ENCODE measurements around the gene ELAC1. TPM values are rescaled to one million over a fixed set of nuclear protein-coding genes. Genes with fewer than 3 reads are reported as not detected.

ELAC1 gene
- total and polyA plus RNA-seq, 2 experiments from 2014 or later, result 2.8 to 3.2 TPM

DNA sequence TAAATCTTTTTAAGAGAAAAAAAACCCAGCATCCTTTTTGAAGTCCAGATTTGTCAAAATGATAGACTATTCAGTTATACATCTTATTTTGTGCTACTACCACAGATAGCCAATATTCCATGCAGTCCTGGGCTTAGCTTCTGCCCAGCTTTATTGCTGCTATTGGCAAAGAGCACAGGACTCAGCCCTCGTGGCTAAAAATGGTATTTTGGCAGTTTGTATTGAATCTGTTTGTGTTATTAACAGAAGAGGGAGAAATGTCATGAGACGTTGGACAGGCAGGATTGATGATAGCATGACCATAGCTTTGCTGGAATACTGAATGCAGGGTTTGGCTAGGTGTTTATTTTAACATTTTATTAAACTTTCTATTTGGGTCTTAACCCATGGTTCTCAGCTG is 19.4 kb downstream of the ELAC1 start (continued):
- TF ChIP-seq, protein P1, sequence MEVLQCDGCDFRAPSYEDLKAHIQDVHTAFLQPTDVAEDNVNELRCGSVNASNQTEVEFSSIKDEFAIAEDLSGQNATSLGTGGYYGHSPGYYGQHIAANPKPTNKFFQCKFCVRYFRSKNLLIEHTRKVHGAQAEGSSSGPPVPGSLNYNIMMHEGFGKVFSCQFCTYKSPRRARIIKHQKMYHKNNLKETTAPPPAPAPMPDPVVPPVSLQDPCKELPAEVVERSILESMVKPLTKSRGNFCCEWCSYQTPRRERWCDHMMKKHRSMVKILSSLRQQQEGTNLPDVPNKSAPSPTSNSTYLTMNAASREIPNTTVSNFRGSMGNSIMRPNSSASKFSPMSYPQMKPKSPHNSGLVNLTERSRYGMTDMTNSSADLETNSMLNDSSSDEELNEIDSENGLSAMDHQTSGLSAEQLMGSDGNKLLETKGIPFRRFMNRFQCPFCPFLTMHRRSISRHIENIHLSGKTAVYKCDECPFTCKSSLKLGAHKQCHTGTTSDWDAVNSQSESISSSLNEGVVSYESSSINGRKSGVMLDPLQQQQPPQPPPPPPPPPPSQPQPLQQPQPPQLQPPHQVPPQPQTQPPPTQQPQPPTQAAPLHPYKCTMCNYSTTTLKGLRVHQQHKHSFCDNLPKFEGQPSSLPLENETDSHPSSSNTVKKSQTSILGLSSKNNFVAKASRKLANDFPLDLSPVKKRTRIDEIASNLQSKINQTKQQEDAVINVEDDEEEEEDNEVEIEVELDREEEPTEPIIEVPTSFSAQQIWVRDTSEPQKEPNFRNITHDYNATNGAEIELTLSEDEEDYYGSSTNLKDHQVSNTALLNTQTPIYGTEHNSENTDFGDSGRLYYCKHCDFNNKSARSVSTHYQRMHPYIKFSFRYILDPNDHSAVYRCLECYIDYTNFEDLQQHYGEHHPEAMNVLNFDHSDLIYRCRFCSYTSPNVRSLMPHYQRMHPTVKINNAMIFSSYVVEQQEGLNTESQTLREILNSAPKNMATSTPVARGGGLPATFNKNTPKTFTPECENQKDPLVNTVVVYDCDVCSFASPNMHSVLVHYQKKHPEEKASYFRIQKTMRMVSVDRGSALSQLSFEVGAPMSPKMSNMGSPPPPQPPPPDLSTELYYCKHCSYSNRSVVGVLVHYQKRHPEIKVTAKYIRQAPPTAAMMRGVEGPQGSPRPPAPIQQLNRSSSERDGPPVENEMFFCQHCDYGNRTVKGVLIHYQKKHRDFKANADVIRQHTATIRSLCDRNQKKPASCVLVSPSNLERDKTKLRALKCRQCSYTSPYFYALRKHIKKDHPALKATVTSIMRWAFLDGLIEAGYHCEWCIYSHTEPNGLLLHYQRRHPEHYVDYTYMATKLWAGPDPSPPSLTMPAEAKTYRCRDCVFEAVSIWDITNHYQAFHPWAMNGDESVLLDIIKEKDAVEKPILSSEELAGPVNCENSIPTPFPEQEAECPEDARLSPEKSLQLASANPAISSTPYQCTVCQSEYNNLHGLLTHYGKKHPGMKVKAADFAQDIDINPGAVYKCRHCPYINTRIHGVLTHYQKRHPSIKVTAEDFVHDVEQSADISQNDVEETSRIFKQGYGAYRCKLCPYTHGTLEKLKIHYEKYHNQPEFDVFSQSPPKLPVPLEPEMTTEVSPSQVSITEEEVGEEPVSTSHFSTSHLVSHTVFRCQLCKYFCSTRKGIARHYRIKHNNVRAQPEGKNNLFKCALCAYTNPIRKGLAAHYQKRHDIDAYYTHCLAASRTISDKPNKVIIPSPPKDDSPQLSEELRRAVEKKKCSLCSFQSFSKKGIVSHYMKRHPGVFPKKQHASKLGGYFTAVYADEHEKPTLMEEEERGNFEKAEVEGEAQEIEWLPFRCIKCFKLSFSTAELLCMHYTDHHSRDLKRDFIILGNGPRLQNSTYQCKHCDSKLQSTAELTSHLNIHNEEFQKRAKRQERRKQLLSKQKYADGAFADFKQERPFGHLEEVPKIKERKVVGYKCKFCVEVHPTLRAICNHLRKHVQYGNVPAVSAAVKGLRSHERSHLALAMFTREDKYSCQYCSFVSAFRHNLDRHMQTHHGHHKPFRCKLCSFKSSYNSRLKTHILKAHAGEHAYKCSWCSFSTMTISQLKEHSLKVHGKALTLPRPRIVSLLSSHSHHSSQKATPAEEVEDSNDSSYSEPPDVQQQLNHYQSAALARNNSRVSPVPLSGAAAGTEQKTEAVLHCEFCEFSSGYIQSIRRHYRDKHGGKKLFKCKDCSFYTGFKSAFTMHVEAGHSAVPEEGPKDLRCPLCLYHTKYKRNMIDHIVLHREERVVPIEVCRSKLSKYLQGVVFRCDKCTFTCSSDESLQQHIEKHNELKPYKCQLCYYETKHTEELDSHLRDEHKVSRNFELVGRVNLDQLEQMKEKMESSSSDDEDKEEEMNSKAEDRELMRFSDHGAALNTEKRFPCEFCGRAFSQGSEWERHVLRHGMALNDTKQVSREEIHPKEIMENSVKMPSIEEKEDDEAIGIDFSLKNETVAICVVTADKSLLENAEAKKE (CRISPR knock-in tag; IDR thresholded peaks at IDR 0.05), result no peak
- TF ChIP-seq JUNB (IDR thresholded peaks at IDR 0.05; ENCODE audit: unreplicated experiment), result no peak
- TF ChIP-seq NANOG (IDR thresholded peaks at IDR 0.05; ENCODE audit: borderline replicate concordance), result no peak
- TF ChIP-seq EZH2phosphoT487 (IDR thresholded peaks at IDR 0.05; ENCODE audit: unreplicated experiment), result no peak

DNA sequence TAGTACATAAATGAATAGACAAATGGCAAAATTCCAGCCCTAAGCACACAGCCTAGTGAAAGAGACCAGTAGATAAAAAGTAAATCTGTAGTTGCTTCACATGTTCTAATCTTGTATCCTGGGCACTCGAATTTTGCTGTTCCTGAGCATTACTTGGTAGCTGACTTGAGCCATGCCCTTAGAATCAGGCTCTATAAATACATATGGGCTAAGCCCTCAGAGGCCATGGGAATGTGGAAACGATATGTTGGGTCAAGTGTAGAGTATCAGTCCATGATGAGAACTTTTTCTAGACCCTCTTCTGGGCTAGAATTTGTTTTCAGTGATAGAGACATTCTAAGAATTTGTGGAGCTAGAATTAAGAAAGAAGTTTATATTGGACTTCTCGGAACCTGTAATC is 21.9 kb downstream of the ELAC1 start:
- peaks cover 16% of the 10 kb centered on the region for H3K4me1 Mint-ChIP-seq
- Histone ChIP-seq H3K36me3 (ENCODE audit: insufficient read depth) (no peaks in the 10 kb centered on the region), H3K27me3 (ENCODE audit: insufficient read depth) (no peaks in the 10 kb centered on the region), H3K4me2 (no peak overlapping the region), H3F3A (replicated peaks; ENCODE audit: low read depth) (no peaks in the 10 kb centered on the region), H3K9me2 (ENCODE audit: insufficient read depth) (no peaks in the 10 kb centered on the region), H2AFZ (no peak overlapping the region), H3K4me1 (ENCODE audit: insufficient read depth) (0 out of 2 replicates have a peak, but pooled peaks cover 10% of the 10 kb centered on the region), H3K4me3 (no peak overlapping the region), H3K27ac (ENCODE audit: low read depth) (no peak overlapping the region), H3K79me2 (replicated peaks; ENCODE audit: insufficient read depth) (no peaks in the 10 kb centered on the region), H4K20me1 (replicated peaks; ENCODE audit: insufficient read depth) (no peaks in the 10 kb centered on the region)
- ATAC-seq (no peak), DNase-seq (ENCODE audit: low spot score) (no peak)
- H3K9me3 Mint-ChIP-seq, result no peaks in the 10 kb centered on the region
- H3K27ac Mint-ChIP-seq, result no peak overlapping the region
- no peaks in the 10 kb centered on the region for H3K36me3 Mint-ChIP-seq (ENCODE audit: low read depth)
- no peak overlapping the region for H3K4me3 Mint-ChIP-seq
- no peaks in the 10 kb centered on the region for H3K27me3 Mint-ChIP-seq (ENCODE audit: insufficient read depth, low read depth, poor library complexity)
- TF ChIP-seq STAT1 (IDR thresholded peaks at IDR 0.05; ENCODE audit: unreplicated experiment) (no peak), CREB1 (CRISPR knock-in tag; IDR thresholded peaks at IDR 0.05; ENCODE audit: low read depth) (no peak), JUNB (IDR thresholded peaks at IDR 0.05; ENCODE audit: unreplicated experiment) (no peak), EZH2phosphoT487 (IDR thresholded peaks at IDR 0.05; ENCODE audit: unreplicated experiment) (no peak), NANOG (IDR thresholded peaks at IDR 0.05; ENCODE audit: borderline replicate concordance) (no peak)
- TF ChIP-seq, protein P2, sequence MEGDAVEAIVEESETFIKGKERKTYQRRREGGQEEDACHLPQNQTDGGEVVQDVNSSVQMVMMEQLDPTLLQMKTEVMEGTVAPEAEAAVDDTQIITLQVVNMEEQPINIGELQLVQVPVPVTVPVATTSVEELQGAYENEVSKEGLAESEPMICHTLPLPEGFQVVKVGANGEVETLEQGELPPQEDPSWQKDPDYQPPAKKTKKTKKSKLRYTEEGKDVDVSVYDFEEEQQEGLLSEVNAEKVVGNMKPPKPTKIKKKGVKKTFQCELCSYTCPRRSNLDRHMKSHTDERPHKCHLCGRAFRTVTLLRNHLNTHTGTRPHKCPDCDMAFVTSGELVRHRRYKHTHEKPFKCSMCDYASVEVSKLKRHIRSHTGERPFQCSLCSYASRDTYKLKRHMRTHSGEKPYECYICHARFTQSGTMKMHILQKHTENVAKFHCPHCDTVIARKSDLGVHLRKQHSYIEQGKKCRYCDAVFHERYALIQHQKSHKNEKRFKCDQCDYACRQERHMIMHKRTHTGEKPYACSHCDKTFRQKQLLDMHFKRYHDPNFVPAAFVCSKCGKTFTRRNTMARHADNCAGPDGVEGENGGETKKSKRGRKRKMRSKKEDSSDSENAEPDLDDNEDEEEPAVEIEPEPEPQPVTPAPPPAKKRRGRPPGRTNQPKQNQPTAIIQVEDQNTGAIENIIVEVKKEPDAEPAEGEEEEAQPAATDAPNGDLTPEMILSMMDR (conservative IDR thresholded peaks at IDR 0.05; ENCODE audit: low read depth in 2 of 2), result no peak
- TF ChIP-seq, protein P1 (CRISPR knock-in tag; IDR thresholded peaks at IDR 0.05), result no peak
